Measurements from ENCODE around the gene APOB.

GRCh38 chr2:21072477-21073242, 28.8 kb upstream of the APOB start:
- TF ChIP-seq POLR2A (IDR thresholded peaks at IDR 0.05): no peak
- TF ChIP-seq CTCF (IDR thresholded peaks at IDR 0.05): no peak
